HG02571 (cell line): ENCODE measurements around the gene KCNIP3.

ENCODE experiments used
- ATAC-seq: cut with Tn5 transposase; IDR thresholded peaks from one replicate; pipeline ENCODE4 v1.9.1; 2021; ENCODE audit warnings: mild to moderate bottlenecking, moderate library complexity; ENCODE audit not compliant: unreplicated experiment

Gene KCNIP3

DNA sequence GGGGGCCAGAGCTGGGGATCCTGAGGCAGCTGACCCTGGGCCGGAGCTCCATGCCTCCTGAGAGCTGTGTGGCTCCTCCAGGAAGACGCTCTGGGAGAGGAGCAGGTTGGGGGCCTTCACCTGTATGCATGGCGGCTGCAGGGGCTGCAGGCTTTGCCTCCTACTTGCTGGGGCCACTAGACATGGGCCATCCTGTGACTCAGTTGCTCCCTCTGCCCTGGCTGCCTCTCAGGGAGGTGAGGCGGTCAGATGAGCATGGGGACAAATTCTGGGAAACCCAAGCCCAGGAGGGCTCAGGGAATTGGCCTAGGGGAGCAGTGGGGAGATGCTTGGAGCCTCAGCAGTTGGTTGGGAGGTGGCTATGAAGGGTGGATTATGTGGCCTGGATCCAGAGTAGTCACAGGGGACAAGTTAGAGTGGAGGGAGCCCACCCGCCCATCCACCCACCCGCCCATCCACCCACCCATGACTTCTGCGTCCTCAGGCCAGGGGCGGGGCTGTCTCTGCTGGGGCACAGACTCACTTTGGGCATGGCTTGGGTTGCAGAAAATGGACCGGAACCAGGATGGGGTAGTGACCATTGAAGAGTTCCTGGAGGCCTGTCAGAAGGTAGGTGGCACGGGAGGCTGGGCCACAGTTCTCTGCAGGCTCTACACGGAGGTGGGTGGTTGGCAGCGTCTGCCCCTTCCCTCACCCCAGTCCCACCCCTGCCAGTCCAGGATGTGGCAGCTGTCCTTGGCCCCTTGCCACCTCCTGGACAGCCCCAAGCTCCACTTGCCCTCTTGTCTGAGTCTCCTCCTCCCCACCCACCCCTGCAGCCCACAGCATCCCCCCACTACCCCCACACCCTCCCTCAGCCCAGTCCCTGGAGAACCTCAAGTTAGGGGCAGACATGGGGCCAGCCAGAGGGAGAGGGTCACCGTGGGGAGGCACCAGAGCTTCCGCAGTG is 85.8 kb downstream of the KCNIP3 start:
- ATAC-seq = no peak

GRCh38 chr2:95383635-95384027 is 86.5 kb downstream of the KCNIP3 start:
- no peak for ATAC-seq

GRCh38 chr2:95384854-95385569 is 87.9 kb downstream of the KCNIP3 start:
- no peak for ATAC-seq

- ATAC-seq = no peak
These were observed 88.4 kb downstream of the KCNIP3 start for GRCh38 chr2:95385570-95385984.

- ATAC-seq = no peak
These were observed 88.9 kb downstream of the KCNIP3 start for GRCh38 chr2:95386031-95386430.

- ATAC-seq = no peak
These were observed 90.2 kb downstream of the KCNIP3 start for GRCh38 chr2:95387358-95387757.

DNA sequence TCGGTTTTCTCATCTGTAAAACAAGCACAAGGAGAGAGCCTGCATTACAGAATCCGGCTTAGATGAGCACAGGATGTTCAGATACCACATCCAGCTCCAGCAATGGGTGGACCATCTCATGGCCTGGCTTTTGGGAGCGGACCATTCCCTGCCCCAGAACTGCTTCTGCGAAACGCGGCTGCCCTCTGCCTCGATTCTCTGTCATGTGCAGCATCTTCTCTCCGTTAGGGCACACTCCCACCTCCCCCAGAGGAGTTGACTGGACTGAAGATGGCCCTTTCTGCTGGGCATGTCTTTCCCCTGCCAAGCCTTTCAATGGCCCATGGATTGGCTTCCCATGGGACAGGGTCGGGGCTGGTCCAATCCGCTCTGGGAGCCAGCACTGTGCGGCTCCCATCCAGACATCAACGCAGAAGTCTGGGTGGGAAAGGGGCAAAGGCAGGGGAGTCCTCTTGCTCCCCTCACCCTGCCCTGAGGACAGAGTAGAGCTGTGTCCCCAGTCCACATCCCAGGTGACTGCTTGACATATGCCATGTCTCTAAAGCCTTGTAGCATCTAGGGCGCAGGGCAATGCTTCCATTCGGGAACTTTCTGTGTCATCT is 91.0 kb downstream of the KCNIP3 start:
- ATAC-seq = no peak

- no peak for ATAC-seq
These were observed 91.7 kb downstream of the KCNIP3 start for GRCh38 chr2:95388856-95389244.

- ATAC-seq = no peak
These were observed 92.3 kb downstream of the KCNIP3 start for GRCh38 chr2:95389245-95390119.

- no peak for ATAC-seq
These were observed 93.2 kb downstream of the KCNIP3 start for GRCh38 chr2:95390272-95390880.

GRCh38 chr2:95390881-95391321 is 93.8 kb downstream of the KCNIP3 start:
- ATAC-seq = no peak

DNA sequence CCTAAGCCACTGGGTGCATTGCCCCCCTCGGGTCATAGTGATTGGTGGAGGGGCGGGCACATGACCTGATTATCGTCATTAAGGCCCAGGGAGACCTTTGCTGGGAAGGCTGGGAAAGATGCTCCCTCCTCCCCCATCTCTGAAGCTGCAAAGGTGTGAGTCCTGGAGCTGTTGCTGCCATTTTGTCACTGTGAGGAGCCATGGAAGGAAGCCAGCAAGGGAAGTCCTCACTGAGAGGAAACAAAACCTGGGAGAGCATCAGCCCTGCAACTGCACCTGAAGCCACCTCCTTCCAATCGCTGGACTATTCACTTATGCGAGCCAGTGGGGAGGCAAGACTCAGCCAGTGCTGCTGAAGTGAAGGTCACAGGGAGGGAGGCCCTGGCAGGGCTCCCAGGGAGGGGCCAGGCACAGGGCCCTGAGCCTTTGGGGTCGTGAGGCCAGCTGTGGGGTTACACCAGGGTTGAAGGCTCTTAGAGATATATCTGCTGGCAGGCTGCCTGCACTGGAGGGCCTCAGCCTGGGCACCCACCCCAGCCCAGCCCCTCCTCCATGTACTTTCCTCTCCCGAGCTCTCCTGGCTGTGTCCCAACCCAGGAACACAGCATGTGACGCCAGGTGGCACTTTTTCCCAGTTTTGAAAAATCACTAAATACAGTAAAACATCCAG is 94.6 kb downstream of the KCNIP3 start:
- no peak for ATAC-seq

DNA sequence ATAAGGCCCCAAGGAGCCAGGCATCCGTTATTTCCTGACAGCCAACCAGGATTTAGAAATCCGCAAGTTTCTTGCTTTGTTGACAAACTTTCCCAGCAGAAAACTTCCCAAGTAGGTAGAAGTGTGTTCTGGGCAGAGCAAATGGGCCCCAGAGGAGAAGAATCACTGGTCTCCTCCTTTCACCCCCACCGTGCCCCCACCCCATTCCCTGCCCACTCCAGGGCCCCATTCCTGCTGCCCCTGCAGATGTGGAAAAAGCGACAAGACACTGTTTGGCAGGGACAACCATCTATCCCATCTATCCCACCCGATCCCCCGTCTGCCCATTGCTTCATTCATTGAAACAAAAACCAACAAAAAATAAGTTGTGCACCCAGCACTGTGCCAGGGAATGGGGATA is 95.2 kb downstream of the KCNIP3 start:
- no peak for ATAC-seq

GRCh38 chr2:95392730-95393455 is 95.7 kb downstream of the KCNIP3 start:
- ATAC-seq = no peak

- ATAC-seq = no peak
These were observed 96.8 kb downstream of the KCNIP3 start for GRCh38 chr2:95393901-95394300.

DNA sequence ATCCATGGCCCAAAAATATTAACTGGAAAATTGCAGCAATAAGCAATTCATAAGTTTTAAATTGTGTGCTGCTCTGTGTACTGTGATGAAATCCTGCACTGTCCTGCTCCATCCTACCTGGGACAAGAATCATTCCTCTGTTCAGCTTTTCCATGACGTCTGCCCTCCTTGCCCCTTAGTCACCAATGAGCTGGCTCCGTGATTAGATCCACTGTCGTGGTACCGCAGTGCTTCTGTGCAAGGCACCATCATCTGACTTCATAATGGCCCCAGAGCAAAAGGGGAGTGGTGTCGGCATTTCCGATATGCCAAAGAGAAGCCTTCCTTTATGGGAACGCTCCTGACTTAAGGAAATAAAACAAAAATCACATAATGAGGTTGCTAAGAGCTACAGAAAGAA is 101.9 kb downstream of the KCNIP3 start:
- ATAC-seq = no peak

DNA sequence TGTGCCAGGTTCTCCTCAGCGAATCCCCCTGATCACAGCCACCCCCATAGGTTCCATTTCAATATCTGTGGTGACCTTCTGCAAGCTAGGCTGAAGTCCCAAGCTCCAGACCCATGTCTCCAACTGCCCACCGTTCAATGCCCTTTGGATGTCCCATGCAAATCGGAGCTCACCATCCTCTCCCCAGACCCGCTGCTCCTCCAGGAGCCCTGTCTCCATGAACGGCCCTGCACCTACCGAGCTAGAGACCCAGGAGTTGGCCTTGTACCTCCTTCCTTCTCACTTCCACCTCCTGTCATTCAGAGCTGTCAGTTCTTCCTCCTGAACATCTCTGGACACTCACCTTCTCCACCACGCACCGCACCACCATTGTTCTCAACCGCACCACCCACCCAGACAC is 104.3 kb downstream of the KCNIP3 start:
- no peak for ATAC-seq

- peak; percentile 7 for ATAC-seq
These were observed 104.8 kb downstream of the KCNIP3 start for GRCh38 chr2:95402004-95402369.
